DOHH2 (cell line): ENCODE data around the gene CPNE2.

Source experiments
- H3F3A ChIP-seq: fragments of 200-600 bp; sonication (generic), shearing (Covaris generic); 2 replicates; pipeline ENCODE4 v1.6.0; 2016; ENCODE audit warnings: antibody characterized with exemption, mild to moderate bottlenecking; ENCODE audit not compliant: control insufficient read depth, insufficient read depth
- H3K27ac ChIP-seq: fragments of 200-600 bp; sonication (generic); 2 replicates; pipeline ENCODE4 v1.5.1; 2014; ENCODE audit warnings: low read depth, mild to moderate bottlenecking, low read length, moderate library complexity
- H3K27me3 ChIP-seq: fragments of 200-600 bp; sonication (generic); 2 replicates; pipeline ENCODE4 v1.6.1; 2014; ENCODE audit warnings: mild to moderate bottlenecking, low read length, mixed read lengths; ENCODE audit not compliant: control insufficient read depth
- H3K36me3 ChIP-seq: fragments of 200-600 bp; sonication (generic); 2 replicates; pipeline ENCODE4 v1.6.1; 2014; ENCODE audit warnings: mild to moderate bottlenecking, low read length, moderate library complexity, mixed read lengths; ENCODE audit not compliant: control insufficient read depth
- H3K4me1 ChIP-seq: fragments of 200-600 bp; sonication (generic); 2 replicates; pipeline ENCODE4 v1.6.1; 2014; ENCODE audit warnings: mild to moderate bottlenecking, low read length, mixed read lengths; ENCODE audit not compliant: control insufficient read depth
- H3K4me2 ChIP-seq: fragments of 200-600 bp; sonication (generic); 2 replicates; pipeline ENCODE4 v1.6.0; 2014; ENCODE audit warnings: mild to moderate bottlenecking, low read length, moderate library complexity
- H3K4me3 ChIP-seq: fragments of 200-600 bp; sonication (generic); 2 replicates; pipeline ENCODE4 v1.5.1; 2014; ENCODE audit warnings: mild to moderate bottlenecking, low read length, mixed read lengths
- H3K79me2 ChIP-seq: fragments of 200-600 bp; sonication (generic); 2 replicates; pipeline ENCODE4 v1.6.1; 2014; ENCODE audit warnings: mild to moderate bottlenecking, low read length, mixed read lengths; ENCODE audit not compliant: control insufficient read depth
- H3K9me2 ChIP-seq: fragments of 200-600 bp; sonication (generic); replicated peaks from 2 replicates; pipeline ENCODE4 v1.6.1; 2014; ENCODE audit warnings: mild to moderate bottlenecking, low read length, mixed read lengths; ENCODE audit not compliant: control insufficient read depth
- H3K9me3 ChIP-seq: fragments of 200-600 bp; sonication (generic); 2 replicates; pipeline ENCODE4 v1.6.1; 2014; ENCODE audit warnings: antibody characterized with exemption, low read length, mixed read lengths; ENCODE audit not compliant: control insufficient read depth, insufficient read depth
- H4K20me1 ChIP-seq: fragments of 200-600 bp; sonication (generic); 2 replicates; pipeline ENCODE4 v1.6.0; 2014; ENCODE audit warnings: low read depth, mild to moderate bottlenecking, antibody characterized with exemption, low read length, moderate library complexity; ENCODE audit not compliant: control insufficient read depth, insufficient read depth
- CTCF ChIP-seq: fragments of 200-600 bp; sonication (generic); IDR thresholded peaks from one replicate; pipeline ENCODE4 v1.5.1; 2014; ENCODE audit warnings: antibody characterized with exemption, mild to moderate bottlenecking, low read depth, low read length; ENCODE audit not compliant: poor library complexity, severe bottlenecking
- EZH2phosphoT487 ChIP-seq: fragments of 200-600 bp; sonication (generic); IDR thresholded peaks from 2 replicates; pipeline ENCODE4 v1.6.1; 2017; ENCODE audit warnings: borderline replicate concordance, mild to moderate bottlenecking, antibody characterized with exemption, low read length, moderate library complexity, mixed read lengths

The CPNE2 gene

GRCh38 chr16:57091200-57091974 is 996 bp upstream of the CPNE2 start:
- no peak overlapping the region for H3K27ac ChIP-seq
- TF ChIP-seq EZH2phosphoT487 (no peak), CTCF (no peak)
- H3K4me1 ChIP-seq, result peaks cover 34% of the 10 kb centered on the region
- H3K9me2 ChIP-seq, result no peaks in the 10 kb centered on the region
- H4K20me1 ChIP-seq, result no peaks in the 10 kb centered on the region
- peak overlapping the region; percentile 87 for H3K4me2 ChIP-seq
- H3K4me3 ChIP-seq, result peak overlapping the region; percentile 74
- H3K9me3 ChIP-seq, result no peaks in the 10 kb centered on the region
- H3K27me3 ChIP-seq, result no peaks in the 10 kb centered on the region
- H3F3A ChIP-seq, result no peaks in the 10 kb centered on the region
- no peaks in the 10 kb centered on the region for H3K36me3 ChIP-seq
- no peaks in the 10 kb centered on the region for H3K79me2 ChIP-seq

GRCh38 chr16:57092786-57093411 is 516 bp downstream of the CPNE2 start:
- peak overlapping the region; percentile 72 for H3K4me3 ChIP-seq
- H3K79me2 ChIP-seq, result no peaks in the 10 kb centered on the region
- peak overlapping the region; percentile 61 for H3K4me2 ChIP-seq
- H3F3A ChIP-seq, result no peaks in the 10 kb centered on the region
- no peaks in the 10 kb centered on the region for H3K27me3 ChIP-seq
- no peaks in the 10 kb centered on the region for H3K9me3 ChIP-seq
- H4K20me1 ChIP-seq, result no peaks in the 10 kb centered on the region
- TF ChIP-seq EZH2phosphoT487 (no peak), CTCF (peak; percentile 62)
- no peaks in the 10 kb centered on the region for H3K36me3 ChIP-seq
- no peaks in the 10 kb centered on the region for H3K9me2 ChIP-seq
- peaks cover 30% of the 10 kb centered on the region for H3K4me1 ChIP-seq
- no peak overlapping the region for H3K27ac ChIP-seq

GRCh38 chr16:57093666-57094564 is 1.5 kb downstream of the CPNE2 start:
- Histone ChIP-seq H3K27ac (no peak overlapping the region), H3K4me1 (peaks cover 27% of the 10 kb centered on the region), H3K9me3 (no peaks in the 10 kb centered on the region), H3K4me2 (peak overlapping the region; percentile 61), H3K79me2 (no peaks in the 10 kb centered on the region), H3F3A (no peaks in the 10 kb centered on the region), H3K36me3 (no peaks in the 10 kb centered on the region), H3K4me3 (no peak overlapping the region), H3K27me3 (no peaks in the 10 kb centered on the region), H3K9me2 (no peaks in the 10 kb centered on the region), H4K20me1 (no peaks in the 10 kb centered on the region)
- no peak for TF ChIP-seq CTCF
- TF ChIP-seq EZH2phosphoT487, result no peak
